ENCODE data around the gene LRBA. TPM values are rescaled to one million over a fixed set of nuclear protein-coding genes. Genes with fewer than 3 reads are reported as not detected.

The LRBA gene
- total and polyA plus RNA-seq, 4 donors: 18.8 to 56.4 (median 33.8) TPM

- Histone ChIP-seq H3K4me3 (ENCODE audit: low read depth, low read length) (no peak overlapping the region), H3K27ac (ENCODE audit: low read depth, low read length) (no peak overlapping the region), H3K4me1 (ENCODE audit: control insufficient read depth, insufficient read depth, low read length) (no peaks in the 10 kb centered on the region), H3K9me3 (ENCODE audit: control insufficient read depth, insufficient read depth, low read length) (no peaks in the 10 kb centered on the region), H3K36me3 (ENCODE audit: control insufficient read depth, insufficient read depth, low read length) (no peaks in the 10 kb centered on the region), H3K27me3 (ENCODE audit: control insufficient read depth, insufficient read depth, low read length) (no peaks in the 10 kb centered on the region)
- no CpG with 5 or more reads among the region's 2 CpGs for WGBS (ENCODE audit: insufficient coverage)
- DNase-seq (ENCODE audit: low read depth in 4 of 6, low spot score in 6 of 6): no peak
These were observed 521.2 kb downstream of the LRBA start for GRCh38 chr4:150493851-150494250.

GRCh38 chr4:150491132-150492049, 523.7 kb downstream of the LRBA start:
- Histone ChIP-seq H3K27ac (ENCODE audit: low read depth, low read length) (no peak overlapping the region), H3K27me3 (ENCODE audit: control insufficient read depth, insufficient read depth, low read length) (no peaks in the 10 kb centered on the region), H3K9me3 (ENCODE audit: control insufficient read depth, insufficient read depth, low read length) (no peaks in the 10 kb centered on the region), H3K36me3 (ENCODE audit: control insufficient read depth, insufficient read depth, low read length) (no peaks in the 10 kb centered on the region), H3K4me3 (ENCODE audit: low read depth, low read length) (no peak overlapping the region), H3K4me1 (ENCODE audit: control insufficient read depth, insufficient read depth, low read length) (no peaks in the 10 kb centered on the region)
- no CpG with 5 or more reads among the region's 3 CpGs for whole genome bisulfite sequencing (ENCODE audit: insufficient coverage)
- peak in 1 of 6 donors; percentile 14 for DNase-seq (ENCODE audit: low read depth in 4 of 6, low spot score in 6 of 6)

- WGBS (ENCODE audit: insufficient coverage): no CpG with 5 or more reads among the region's 4 CpGs
- H3K27me3 ChIP-seq (ENCODE audit: control insufficient read depth, insufficient read depth, low read length): no peaks in the 10 kb centered on the region
- H3K27ac ChIP-seq (ENCODE audit: low read depth, low read length): no peak overlapping the region
These were observed 532.5 kb downstream of the LRBA start for GRCh38 chr4:150482581-150482980.

DNA sequence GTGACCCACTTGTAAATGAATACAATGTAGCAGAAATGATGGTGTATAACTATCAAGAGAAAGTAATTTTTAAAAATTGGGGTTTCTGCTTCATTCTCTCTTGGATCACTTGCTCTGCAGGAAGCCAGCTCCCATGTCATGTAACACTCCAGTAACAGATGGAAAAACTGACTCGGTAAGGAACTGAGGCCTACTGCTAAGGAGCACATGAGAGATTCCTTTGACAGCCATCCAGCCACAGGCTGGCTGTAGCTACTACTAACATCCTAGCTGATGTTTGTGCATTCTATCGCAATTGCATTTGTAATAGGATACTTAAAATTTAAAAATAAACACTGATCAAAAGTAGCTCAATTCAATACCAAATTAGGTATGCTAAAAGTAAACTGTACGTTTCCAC, 535.4 kb downstream of the LRBA start:
- no peaks in the 10 kb centered on the region for H3K9me3 ChIP-seq (ENCODE audit: control insufficient read depth, insufficient read depth, low read length)
- 80% methylated on average over 1 of the region's 3 CpGs for WGBS (ENCODE audit: insufficient coverage)
- H3K4me3 ChIP-seq (ENCODE audit: low read depth, low read length): no peak overlapping the region
- no peaks in the 10 kb centered on the region for H3K4me1 ChIP-seq (ENCODE audit: control insufficient read depth, insufficient read depth, low read length)
- H3K27me3 ChIP-seq (ENCODE audit: control insufficient read depth, insufficient read depth, low read length): no peaks in the 10 kb centered on the region
- H3K36me3 ChIP-seq (ENCODE audit: control insufficient read depth, insufficient read depth, low read length): no peaks in the 10 kb centered on the region
- DNase-seq (ENCODE audit: low read depth in 4 of 6, low spot score in 6 of 6): no peak
- no peak overlapping the region for H3K27ac ChIP-seq (ENCODE audit: low read depth, low read length)

More at GRCh38 chr4:150482581-150482980, 532.5 kb downstream of the LRBA start:
- Histone ChIP-seq H3K4me1 (ENCODE audit: control insufficient read depth, insufficient read depth, low read length) (no peaks in the 10 kb centered on the region), H3K9me3 (ENCODE audit: control insufficient read depth, insufficient read depth, low read length) (no peaks in the 10 kb centered on the region), H3K36me3 (ENCODE audit: control insufficient read depth, insufficient read depth, low read length) (no peaks in the 10 kb centered on the region), H3K4me3 (ENCODE audit: low read depth, low read length) (no peak overlapping the region)
- no peak for DNase-seq (ENCODE audit: low read depth in 4 of 6, low spot score in 6 of 6)

- H3K9me3 ChIP-seq (ENCODE audit: control insufficient read depth, insufficient read depth, low read length): no peaks in the 10 kb centered on the region
- H3K36me3 ChIP-seq (ENCODE audit: control insufficient read depth, insufficient read depth, low read length): no peaks in the 10 kb centered on the region
- H3K27ac ChIP-seq (ENCODE audit: low read depth, low read length): no peak overlapping the region
- no peak overlapping the region for H3K4me3 ChIP-seq (ENCODE audit: low read depth, low read length)
- H3K4me1 ChIP-seq (ENCODE audit: control insufficient read depth, insufficient read depth, low read length): no peaks in the 10 kb centered on the region
- H3K27me3 ChIP-seq (ENCODE audit: control insufficient read depth, insufficient read depth, low read length): no peaks in the 10 kb centered on the region
- WGBS (ENCODE audit: insufficient coverage): no CpG with 5 or more reads among the region's 1 CpG
- no peak for DNase-seq (ENCODE audit: low read depth in 4 of 6, low spot score in 6 of 6)
These were observed 537.2 kb downstream of the LRBA start for GRCh38 chr4:150477869-150478268.

DNA sequence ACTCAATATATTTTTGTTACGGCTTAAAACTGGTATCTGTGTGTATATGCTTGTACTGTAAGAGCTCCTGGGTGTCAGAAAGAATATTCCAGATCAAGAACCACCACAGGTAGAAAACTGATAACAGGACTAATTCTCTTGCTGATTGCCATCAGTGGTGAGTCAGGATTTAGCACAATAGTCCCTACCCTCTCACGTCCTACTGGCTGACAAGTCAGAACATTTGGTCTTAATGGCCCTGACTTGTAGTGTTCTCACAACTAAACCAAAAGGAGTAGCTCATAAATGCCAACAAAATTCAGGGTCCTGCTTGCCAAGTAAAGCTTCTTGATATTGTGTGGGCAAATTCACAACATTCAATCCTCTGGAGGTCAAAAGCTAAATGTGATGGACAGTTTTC, 538.3 kb downstream of the LRBA start:
- Histone ChIP-seq H3K4me1 (ENCODE audit: control insufficient read depth, insufficient read depth, low read length) (no peaks in the 10 kb centered on the region), H3K27ac (ENCODE audit: low read depth, low read length) (no peak overlapping the region), H3K4me3 (ENCODE audit: low read depth, low read length) (no peak overlapping the region), H3K9me3 (ENCODE audit: control insufficient read depth, insufficient read depth, low read length) (no peaks in the 10 kb centered on the region), H3K27me3 (ENCODE audit: control insufficient read depth, insufficient read depth, low read length) (no peaks in the 10 kb centered on the region), H3K36me3 (ENCODE audit: control insufficient read depth, insufficient read depth, low read length) (no peaks in the 10 kb centered on the region)
- WGBS (ENCODE audit: insufficient coverage): no CpG with 5 or more reads among the region's 2 CpGs
- no peak for DNase-seq (ENCODE audit: low read depth in 4 of 6, low spot score in 6 of 6)

DNA sequence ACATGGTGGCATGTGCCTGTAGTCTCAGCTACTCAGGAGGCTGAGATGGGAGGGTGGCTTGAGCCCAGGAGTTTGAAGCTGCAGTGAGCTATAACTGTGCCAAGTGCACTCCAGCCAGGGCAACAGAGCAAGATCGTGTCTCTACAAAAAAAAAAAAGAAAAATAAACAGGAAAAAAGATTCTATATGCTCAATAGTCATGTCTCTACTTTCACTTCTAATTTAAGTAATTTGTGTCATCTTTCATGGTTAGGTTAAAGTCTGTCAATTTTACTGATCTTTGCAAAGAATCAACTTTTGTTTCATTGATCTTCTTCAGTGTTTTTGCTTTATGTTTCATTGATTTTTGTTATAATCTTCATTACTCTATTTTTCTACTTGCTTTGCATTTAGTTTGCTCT, 539.3 kb downstream of the LRBA start:
- H3K27me3 ChIP-seq (ENCODE audit: control insufficient read depth, insufficient read depth, low read length): no peaks in the 10 kb centered on the region
- no peaks in the 10 kb centered on the region for H3K4me1 ChIP-seq (ENCODE audit: control insufficient read depth, insufficient read depth, low read length)
- no peaks in the 10 kb centered on the region for H3K9me3 ChIP-seq (ENCODE audit: control insufficient read depth, insufficient read depth, low read length)
- no CpG with 5 or more reads among the region's 1 CpG for WGBS (ENCODE audit: insufficient coverage)
- H3K27ac ChIP-seq (ENCODE audit: low read depth, low read length): no peak overlapping the region
- H3K36me3 ChIP-seq (ENCODE audit: control insufficient read depth, insufficient read depth, low read length): no peaks in the 10 kb centered on the region
- no peak overlapping the region for H3K4me3 ChIP-seq (ENCODE audit: low read depth, low read length)
- DNase-seq (ENCODE audit: low read depth in 4 of 6, low spot score in 6 of 6): no peak

- Histone ChIP-seq H3K4me1 (ENCODE audit: control insufficient read depth, insufficient read depth, low read length) (no peaks in the 10 kb centered on the region), H3K27me3 (ENCODE audit: control insufficient read depth, insufficient read depth, low read length) (no peaks in the 10 kb centered on the region), H3K9me3 (ENCODE audit: control insufficient read depth, insufficient read depth, low read length) (no peaks in the 10 kb centered on the region), H3K27ac (ENCODE audit: low read depth, low read length) (no peak overlapping the region), H3K4me3 (ENCODE audit: low read depth, low read length) (no peak overlapping the region), H3K36me3 (ENCODE audit: control insufficient read depth, insufficient read depth, low read length) (no peaks in the 10 kb centered on the region)
- WGBS (ENCODE audit: insufficient coverage): 60% methylated on average over 1 of the region's 2 CpGs
- DNase-seq (ENCODE audit: low read depth in 4 of 6, low spot score in 6 of 6): no peak
These were observed 550.6 kb downstream of the LRBA start for GRCh38 chr4:150464523-150464922.

DNA sequence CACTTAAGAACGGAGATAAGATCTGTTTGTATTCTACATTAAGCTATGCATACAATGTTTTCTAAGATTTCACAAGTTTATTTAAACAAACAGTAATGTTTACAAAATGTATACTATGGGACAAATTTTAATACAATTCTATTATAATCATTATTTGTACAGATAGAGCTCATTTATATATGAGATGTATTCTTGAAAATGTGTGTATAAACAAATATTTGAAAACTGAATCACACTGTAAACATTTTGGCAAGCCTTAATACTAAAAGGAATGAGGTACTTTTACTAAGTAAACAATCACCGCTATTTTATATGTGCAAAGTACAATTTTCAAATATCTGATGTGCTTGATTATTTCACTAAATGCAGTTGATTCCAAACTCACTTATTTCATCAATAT, 552.3 kb downstream of the LRBA start:
- no peak overlapping the region for H3K4me3 ChIP-seq (ENCODE audit: low read depth, low read length)
- H3K27me3 ChIP-seq (ENCODE audit: control insufficient read depth, insufficient read depth, low read length): no peaks in the 10 kb centered on the region
- no peaks in the 10 kb centered on the region for H3K36me3 ChIP-seq (ENCODE audit: control insufficient read depth, insufficient read depth, low read length)
- H3K27ac ChIP-seq (ENCODE audit: low read depth, low read length): no peak overlapping the region
- no CpG with 5 or more reads among the region's 2 CpGs for WGBS (ENCODE audit: insufficient coverage)
- no peak for DNase-seq (ENCODE audit: low read depth in 4 of 6, low spot score in 6 of 6)
- no peaks in the 10 kb centered on the region for H3K4me1 ChIP-seq (ENCODE audit: control insufficient read depth, insufficient read depth, low read length)
- H3K9me3 ChIP-seq (ENCODE audit: control insufficient read depth, insufficient read depth, low read length): no peaks in the 10 kb centered on the region

GRCh38 chr4:150461957-150462356, 553.1 kb downstream of the LRBA start:
- no peak overlapping the region for H3K27ac ChIP-seq (ENCODE audit: low read depth, low read length)
- no peak for DNase-seq (ENCODE audit: low read depth in 4 of 6, low spot score in 6 of 6)
- H3K4me1 ChIP-seq (ENCODE audit: control insufficient read depth, insufficient read depth, low read length): no peaks in the 10 kb centered on the region
- no peak overlapping the region for H3K4me3 ChIP-seq (ENCODE audit: low read depth, low read length)
- no peaks in the 10 kb centered on the region for H3K9me3 ChIP-seq (ENCODE audit: control insufficient read depth, insufficient read depth, low read length)
- no peaks in the 10 kb centered on the region for H3K36me3 ChIP-seq (ENCODE audit: control insufficient read depth, insufficient read depth, low read length)
- WGBS (ENCODE audit: insufficient coverage): no CpG with 5 or more reads among the region's 1 CpG
- no peaks in the 10 kb centered on the region for H3K27me3 ChIP-seq (ENCODE audit: control insufficient read depth, insufficient read depth, low read length)
